ENCODE results near the gene MAGI2.
"Not testable (repeated sequence)": the region's sequence is repeated elsewhere in the genome, so short reads cannot be mapped to it uniquely, and the experiment has no call there.

The MAGI2 gene

DNA sequence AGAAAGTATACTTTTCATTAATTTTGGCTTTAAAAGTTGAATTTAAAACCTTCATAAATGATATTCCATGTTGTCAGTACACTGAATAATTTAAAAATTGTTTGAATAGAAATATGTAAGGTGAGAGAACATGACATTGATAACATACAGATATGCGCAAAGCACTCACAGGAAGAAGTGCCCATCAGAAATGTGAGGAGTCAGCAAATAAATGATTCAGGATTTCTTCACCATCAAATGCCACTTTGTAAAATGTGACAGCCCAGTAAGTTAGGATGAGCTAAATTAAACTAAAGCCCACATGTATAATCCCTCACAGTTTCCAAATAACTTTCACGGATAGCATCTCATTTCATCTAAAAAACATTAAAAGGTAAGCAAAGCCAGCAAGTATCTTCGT is 417.6 kb downstream of the MAGI2 start:
- DNase-seq = no peak

GRCh38 chr7:79034730-79035129 is 418.7 kb downstream of the MAGI2 start:
- DNase-seq = no peak

GRCh38 chr7:79019711-79020110 is 433.8 kb downstream of the MAGI2 start:
- DNase-seq = not testable (repeated sequence)

GRCh38 chr7:79011921-79012320 is 441.5 kb downstream of the MAGI2 start:
- DNase-seq = no peak

DNA sequence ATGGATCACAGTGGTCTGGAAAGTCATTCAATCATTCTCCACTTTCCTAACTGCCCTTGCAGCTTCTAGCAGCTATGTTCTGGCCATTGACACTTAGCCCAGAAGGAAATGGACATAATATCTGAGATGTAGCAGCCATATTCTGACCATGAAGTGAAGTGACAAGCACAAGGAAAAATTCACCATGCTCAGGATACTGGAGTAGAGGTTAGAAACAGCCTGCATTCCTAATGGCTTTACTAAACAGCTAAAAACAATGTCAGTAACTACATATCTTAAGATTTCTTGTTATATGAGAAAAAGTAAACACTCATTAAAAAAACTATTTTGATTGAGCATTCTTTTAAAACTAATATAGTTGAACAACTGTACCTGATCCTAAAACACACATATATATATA is 443.8 kb downstream of the MAGI2 start:
- DNase-seq = no peak

DNA sequence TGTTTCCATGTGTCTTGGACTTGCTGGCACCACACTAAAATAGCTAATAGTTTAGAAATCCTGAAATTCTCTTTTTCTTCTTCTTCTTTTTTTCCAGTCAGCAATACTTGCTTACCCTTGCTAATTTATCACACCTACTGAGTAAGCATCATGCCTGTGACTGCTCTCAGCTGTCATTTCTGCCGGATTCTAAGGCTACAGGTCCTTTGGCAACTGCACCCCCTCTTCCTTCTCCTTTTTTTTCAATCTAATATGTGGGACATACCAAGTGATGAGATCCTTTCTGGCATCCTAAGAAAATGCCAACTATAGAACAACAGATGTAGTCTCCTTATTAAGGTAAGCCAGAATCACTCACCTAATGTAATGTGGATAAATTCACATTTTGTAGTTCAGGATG is 444.7 kb downstream of the MAGI2 start:
- DNase-seq = no peak

GRCh38 chr7:78996013-78996412 is 457.5 kb downstream of the MAGI2 start:
- DNase-seq = no peak

DNA sequence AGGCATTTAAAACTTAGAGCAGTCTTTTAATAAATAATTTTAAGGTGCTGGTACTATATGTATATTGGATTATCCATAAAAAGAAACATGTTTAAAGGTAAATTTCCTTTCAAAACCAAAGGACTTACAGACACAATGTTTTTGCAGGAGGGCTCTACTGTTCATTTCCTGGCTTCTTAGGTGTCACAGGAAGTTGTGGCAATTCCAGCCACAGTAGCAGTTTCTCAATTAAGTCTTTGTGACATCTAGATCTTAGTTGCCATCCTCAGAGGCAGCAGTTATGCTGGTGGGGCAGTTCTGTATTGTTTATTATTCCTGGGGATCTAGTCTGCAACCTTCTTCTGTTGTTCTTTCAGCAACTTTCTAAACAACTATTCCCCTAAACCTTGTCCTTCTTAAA is 460.1 kb downstream of the MAGI2 start:
- no peak for DNase-seq

- DNase-seq = no peak
Observed at GRCh38 chr7:78985509-78985908, 468.0 kb downstream of the MAGI2 start.

DNA sequence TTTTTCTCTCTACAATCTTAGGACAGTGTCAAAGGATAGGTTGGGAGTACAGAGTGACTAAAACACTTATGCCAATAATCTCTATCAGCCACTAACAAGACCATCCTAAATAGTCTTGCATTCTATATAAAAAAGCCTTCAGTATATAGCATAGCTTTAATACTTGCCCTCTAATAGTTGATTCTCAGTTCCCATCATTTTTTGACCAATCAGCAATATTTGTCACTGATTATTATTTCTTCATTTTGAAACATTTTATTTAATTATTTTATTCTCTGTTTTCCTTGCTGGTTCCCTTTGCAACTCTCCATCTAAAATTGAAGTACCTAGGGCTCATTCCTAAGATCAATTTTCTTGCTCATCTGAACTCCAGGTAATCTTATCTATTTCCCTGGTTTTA is 470.0 kb downstream of the MAGI2 start:
- no peak for DNase-seq

DNA sequence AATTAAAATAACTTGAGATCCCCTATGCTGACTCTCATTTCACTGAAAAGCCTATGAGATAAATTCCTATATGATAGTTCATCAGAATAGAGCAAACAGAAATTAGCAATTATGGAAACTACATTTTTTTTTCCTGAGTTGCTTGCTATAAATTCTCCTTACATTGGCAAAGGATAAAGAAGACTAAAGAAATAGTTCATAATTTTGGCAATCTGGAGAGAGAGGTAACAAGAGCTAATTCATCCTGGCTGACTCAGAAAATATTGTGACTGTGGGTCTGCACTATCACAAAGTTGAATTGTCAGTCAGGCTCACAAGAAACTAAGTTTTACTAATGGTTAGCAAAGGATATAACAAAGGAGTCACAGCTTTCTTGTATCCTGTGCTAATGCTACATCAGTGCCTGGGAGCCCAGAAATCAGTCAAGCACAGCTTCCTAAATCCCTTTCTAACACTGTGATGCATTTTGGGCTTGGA is 483.0 kb downstream of the MAGI2 start:
- no peak for DNase-seq

GRCh38 chr7:78968951-78969350 is 484.5 kb downstream of the MAGI2 start:
- DNase-seq = no peak

DNA sequence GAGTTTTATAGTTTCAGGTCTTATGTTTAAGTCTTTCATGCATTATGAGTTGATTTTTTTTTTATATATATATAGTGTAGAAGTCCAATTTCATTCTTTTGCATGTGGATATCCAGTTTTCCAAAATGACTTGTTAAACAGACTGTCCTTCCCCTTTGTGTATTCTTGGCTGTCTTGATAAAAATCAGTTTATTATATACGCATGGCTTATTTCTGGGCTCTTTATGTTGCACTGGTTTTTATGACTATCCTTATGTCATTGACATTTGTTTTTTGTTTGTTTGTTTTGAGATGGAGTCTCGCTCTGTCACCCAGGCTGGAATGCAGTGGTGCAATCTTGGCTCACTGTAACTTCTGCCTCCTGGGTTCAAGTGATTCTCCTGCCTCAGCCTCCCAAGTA is 485.9 kb downstream of the MAGI2 start:
- not testable (repeated sequence) for DNase-seq

GRCh38 chr7:78967046-78967445 is 486.4 kb downstream of the MAGI2 start:
- DNase-seq = no peak

- DNase-seq = no peak
Observed at GRCh38 chr7:78959477-78959876, 494.0 kb downstream of the MAGI2 start.

DNA sequence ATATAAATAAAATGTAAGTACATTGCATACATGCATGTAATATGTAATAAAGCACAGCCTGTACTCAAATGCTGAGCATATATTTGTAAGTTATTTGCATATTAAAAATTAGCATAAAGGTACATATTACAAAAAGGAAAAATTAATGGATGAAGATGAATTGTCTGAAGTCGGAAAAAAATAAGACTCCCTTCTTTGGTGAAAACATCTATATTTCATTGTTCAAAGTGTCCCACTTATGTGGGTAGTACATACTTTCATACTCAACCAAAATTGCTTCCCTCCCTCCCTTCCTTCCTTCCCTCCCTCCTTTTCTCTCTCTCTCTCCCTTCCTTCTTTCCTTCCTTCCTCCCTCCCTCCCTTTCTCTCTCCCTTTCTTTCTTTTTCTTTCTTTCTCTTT is 498.1 kb downstream of the MAGI2 start:
- no peak for DNase-seq

- no peak for DNase-seq
Observed at GRCh38 chr7:78953726-78954363, 499.6 kb downstream of the MAGI2 start.

GRCh38 chr7:78953090-78953489 is 500.4 kb downstream of the MAGI2 start:
- no peak for DNase-seq

GRCh38 chr7:78939669-78940068 is 513.8 kb downstream of the MAGI2 start:
- DNase-seq = no peak

DNA sequence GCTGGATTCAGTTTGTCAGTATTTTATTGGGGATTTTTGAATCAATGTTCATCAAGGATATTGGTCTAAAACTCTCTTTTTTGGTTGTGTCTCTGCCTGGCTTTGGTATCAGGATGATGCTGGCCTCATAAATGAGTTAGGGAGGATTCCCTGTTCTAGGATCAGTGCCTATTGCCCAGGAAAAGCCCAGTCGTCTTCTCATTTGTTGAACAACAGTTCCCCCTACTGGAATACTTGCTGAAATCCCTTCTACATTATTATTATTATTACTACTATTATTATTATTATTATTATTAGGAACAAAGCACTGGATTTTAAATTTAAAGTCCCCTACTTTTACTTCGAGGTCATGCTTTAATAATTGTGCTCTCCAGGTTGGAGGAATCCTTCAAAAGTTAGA is 528.9 kb downstream of the MAGI2 start:
- peak; percentile 3 for DNase-seq

GRCh38 chr7:78912781-78913180 is 540.7 kb downstream of the MAGI2 start:
- DNase-seq = no peak

DNA sequence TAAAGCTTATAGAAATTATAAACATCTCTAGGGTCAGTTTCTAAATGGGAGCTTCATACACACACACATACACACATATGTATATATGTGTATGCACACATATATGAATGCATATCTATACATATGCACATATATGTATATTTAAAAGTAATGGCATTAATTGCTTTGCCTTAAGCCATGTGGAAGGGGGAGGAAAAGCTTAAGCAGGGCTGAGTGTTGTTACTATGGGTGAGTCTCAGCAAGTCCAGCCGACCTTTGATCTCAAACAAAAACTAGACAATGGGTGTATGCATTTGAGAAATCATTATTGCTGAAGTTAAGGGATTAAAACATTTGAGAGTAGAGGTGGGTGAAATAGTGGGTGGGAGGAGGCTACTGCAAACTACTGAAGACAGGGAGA is 546.7 kb downstream of the MAGI2 start:
- no peak for DNase-seq

GRCh38 chr7:78905436-78905835 is 548.0 kb downstream of the MAGI2 start:
- DNase-seq = no peak

DNA sequence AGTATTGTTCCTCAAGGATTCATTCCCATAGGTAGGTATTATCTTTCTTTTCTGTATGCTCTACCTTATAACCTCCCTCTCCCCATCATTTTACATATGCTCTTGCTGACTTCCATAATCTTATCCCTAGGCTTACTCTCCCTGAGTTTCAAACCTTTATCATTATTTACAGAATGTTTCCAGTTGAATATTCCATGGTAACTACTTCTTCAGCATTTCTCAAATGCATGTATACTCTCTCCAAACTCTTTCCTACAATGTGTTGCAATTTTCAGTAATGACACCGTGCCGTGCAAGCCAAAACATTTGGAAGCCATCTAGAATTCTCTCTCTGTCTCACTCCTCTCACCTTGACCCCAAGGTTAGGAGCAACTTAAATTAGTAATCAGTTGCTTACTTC is 548.5 kb downstream of the MAGI2 start:
- DNase-seq = no peak

DNA sequence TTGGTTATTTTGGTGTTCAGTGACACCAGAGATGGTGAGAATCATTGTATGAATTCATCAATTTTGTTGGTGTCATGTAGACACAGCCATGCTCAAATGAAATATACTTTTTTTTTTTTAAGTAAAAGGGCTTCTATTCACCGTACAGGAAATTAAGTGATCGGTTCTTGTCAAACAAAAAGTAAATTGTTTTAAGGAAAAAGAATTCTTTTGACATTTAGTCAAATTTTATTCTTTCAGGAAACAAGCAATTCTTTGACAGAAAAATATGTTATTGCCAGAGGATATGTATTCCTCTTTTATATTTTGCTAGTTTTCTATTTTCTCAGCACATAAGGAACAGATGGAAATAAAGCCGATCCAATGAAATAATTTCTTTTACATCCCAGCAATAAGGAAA is 551.9 kb downstream of the MAGI2 start:
- DNase-seq = no peak

DNA sequence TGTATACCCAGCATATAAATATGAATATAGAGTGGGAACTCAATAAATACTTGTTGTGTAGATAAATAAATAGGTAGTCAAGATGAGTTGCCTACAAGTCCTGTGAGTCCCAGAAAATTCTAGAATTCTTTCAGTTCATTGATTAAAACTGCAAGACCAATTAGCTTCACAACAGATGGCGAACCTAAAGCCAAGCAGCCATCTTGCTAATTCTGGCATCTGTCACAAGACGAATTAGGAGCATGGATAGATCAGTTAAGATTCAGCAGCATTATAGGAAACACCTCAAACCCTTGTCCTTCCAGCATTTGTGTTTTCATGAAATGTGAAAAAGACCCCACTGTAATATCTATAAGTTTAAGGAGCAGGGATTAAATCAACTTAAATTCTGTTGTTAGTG is 552.7 kb downstream of the MAGI2 start:
- no peak for DNase-seq
